Measurements from ENCODE around the gene LDLRAD3.

- TF ChIP-seq CTCF (conservative IDR thresholded peaks at IDR 0.05; ENCODE audit: low read depth, low read length) (no peak), EZH2phosphoT487 (IDR thresholded peaks at IDR 0.05; ENCODE audit: borderline replicate concordance, low read length) (no peak), EZH2 (IDR thresholded peaks at IDR 0.05; ENCODE audit: low read length, unreplicated experiment) (no peak)
Measured at GRCh38 chr11:36205536-36205935, 261.7 kb downstream of the LDLRAD3 start.

All from PC-3 (cell line).